ENCODE data around the gene TMEM35B. TPM values are rescaled to one million over a fixed set of nuclear protein-coding genes. Genes with fewer than 3 reads are reported as not detected.
"Not testable (repeated sequence)": the region's sequence is repeated elsewhere in the genome, so short reads cannot be mapped to it uniquely, and the experiment has no call there.

Gene TMEM35B
- total RNA-seq, 1 experiment from 2014 or later: 18.7 TPM

GRCh38 chr1:34970220-34970735 is 14.9 kb downstream of the TMEM35B start:
- Histone ChIP-seq H3K4me3 (ENCODE audit: low read depth in 2 of 2, low read length in 2 of 2) (no peak overlapping the region), H3K9me3 (ENCODE audit: control insufficient read depth, insufficient read depth, low read depth, low read length) (peaks cover 7% of the 10 kb centered on the region; the same call in 1 of the 2 replicates), H3K27me3 (ENCODE audit: control insufficient read depth, insufficient read depth, low read length) (no peaks in the 10 kb centered on the region), H3K27ac (ENCODE audit: low read length) (no peak overlapping the region), H3K36me3 (ENCODE audit: control insufficient read depth, insufficient read depth, low read length) (no peaks in the 10 kb centered on the region), H3K4me1 (ENCODE audit: control insufficient read depth, insufficient read depth, low read length) (no peaks in the 10 kb centered on the region)
- intact Hi-C loops (cut with micrococcal nuclease; ENCODE audit: unreplicated experiment): no loop called here
- POLR2A ChIA-PET: no interaction called here
- CTCF ChIA-PET: no interaction called here
- in situ Hi-C loops (cut with HindIII; ENCODE audit: low pct_unique_long_range_greater_than_20kb, low sequenced_read_pairs): no loop called here
- BruUV-seq (replicated peaks): no TSS peak
- TF ChIP-seq SIN3A (IDR thresholded peaks at IDR 0.05; ENCODE audit: borderline replicate concordance, insufficient read depth, low read depth, low read length) (no peak), TCF7L2 (IDR thresholded peaks at IDR 0.05; ENCODE audit: low read depth, low read length) (no peak), POLR2AphosphoS5 (IDR thresholded peaks at IDR 0.05; ENCODE audit: low read depth, low read length) (no peak)
- TF ChIP-seq, protein P1, sequence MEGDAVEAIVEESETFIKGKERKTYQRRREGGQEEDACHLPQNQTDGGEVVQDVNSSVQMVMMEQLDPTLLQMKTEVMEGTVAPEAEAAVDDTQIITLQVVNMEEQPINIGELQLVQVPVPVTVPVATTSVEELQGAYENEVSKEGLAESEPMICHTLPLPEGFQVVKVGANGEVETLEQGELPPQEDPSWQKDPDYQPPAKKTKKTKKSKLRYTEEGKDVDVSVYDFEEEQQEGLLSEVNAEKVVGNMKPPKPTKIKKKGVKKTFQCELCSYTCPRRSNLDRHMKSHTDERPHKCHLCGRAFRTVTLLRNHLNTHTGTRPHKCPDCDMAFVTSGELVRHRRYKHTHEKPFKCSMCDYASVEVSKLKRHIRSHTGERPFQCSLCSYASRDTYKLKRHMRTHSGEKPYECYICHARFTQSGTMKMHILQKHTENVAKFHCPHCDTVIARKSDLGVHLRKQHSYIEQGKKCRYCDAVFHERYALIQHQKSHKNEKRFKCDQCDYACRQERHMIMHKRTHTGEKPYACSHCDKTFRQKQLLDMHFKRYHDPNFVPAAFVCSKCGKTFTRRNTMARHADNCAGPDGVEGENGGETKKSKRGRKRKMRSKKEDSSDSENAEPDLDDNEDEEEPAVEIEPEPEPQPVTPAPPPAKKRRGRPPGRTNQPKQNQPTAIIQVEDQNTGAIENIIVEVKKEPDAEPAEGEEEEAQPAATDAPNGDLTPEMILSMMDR (IDR thresholded peaks at IDR 0.05): no peak
- TF ChIP-seq, protein P2, sequence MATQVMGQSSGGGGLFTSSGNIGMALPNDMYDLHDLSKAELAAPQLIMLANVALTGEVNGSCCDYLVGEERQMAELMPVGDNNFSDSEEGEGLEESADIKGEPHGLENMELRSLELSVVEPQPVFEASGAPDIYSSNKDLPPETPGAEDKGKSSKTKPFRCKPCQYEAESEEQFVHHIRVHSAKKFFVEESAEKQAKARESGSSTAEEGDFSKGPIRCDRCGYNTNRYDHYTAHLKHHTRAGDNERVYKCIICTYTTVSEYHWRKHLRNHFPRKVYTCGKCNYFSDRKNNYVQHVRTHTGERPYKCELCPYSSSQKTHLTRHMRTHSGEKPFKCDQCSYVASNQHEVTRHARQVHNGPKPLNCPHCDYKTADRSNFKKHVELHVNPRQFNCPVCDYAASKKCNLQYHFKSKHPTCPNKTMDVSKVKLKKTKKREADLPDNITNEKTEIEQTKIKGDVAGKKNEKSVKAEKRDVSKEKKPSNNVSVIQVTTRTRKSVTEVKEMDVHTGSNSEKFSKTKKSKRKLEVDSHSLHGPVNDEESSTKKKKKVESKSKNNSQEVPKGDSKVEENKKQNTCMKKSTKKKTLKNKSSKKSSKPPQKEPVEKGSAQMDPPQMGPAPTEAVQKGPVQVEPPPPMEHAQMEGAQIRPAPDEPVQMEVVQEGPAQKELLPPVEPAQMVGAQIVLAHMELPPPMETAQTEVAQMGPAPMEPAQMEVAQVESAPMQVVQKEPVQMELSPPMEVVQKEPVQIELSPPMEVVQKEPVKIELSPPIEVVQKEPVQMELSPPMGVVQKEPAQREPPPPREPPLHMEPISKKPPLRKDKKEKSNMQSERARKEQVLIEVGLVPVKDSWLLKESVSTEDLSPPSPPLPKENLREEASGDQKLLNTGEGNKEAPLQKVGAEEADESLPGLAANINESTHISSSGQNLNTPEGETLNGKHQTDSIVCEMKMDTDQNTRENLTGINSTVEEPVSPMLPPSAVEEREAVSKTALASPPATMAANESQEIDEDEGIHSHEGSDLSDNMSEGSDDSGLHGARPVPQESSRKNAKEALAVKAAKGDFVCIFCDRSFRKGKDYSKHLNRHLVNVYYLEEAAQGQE (IDR thresholded peaks at IDR 0.05; ENCODE audit: insufficient read depth in 1 of 2, low read depth in 2 of 2, low read length in 1 of 2): no peak
- DNase-seq (ENCODE audit: low read depth, low spot score): no peak
- ATAC-seq: no peak

DNA sequence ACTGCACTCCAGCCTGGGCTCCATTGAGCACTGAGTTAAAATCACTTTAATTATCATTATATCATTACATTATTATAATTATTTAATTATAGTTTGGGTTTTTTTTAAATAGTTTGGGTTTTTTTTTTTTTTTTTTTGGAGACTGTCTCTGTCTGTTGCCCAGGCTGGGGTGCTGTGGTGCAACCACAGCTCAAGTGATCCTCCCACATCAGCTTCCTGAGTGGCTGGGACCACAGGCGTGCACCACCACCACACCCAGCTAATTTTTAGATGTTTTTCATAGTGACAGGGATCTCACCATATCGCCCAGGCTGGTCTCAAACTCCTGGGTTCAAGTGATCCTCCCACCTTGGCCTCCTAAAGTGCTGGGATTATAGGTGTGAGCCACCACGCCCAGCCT is 16.9 kb downstream of the TMEM35B start:
- H3K4me3 ChIP-seq (ENCODE audit: low read depth in 2 of 2, low read length in 2 of 2); BruUV-seq (replicated peaks); H3K9me3 ChIP-seq (ENCODE audit: control insufficient read depth, insufficient read depth, low read depth, low read length); H3K27me3 ChIP-seq (ENCODE audit: control insufficient read depth, insufficient read depth, low read length); intact Hi-C loops (cut with micrococcal nuclease; ENCODE audit: unreplicated experiment); POLR2A ChIA-PET; H3K27ac ChIP-seq (ENCODE audit: low read length); H3K4me1 ChIP-seq (ENCODE audit: control insufficient read depth, insufficient read depth, low read length); in situ Hi-C loops (cut with HindIII; ENCODE audit: low pct_unique_long_range_greater_than_20kb, low sequenced_read_pairs); DNase-seq (ENCODE audit: low read depth, low spot score); ATAC-seq; H3K36me3 ChIP-seq (ENCODE audit: control insufficient read depth, insufficient read depth, low read length); CTCF ChIA-PET: not testable (repeated sequence)

DNA sequence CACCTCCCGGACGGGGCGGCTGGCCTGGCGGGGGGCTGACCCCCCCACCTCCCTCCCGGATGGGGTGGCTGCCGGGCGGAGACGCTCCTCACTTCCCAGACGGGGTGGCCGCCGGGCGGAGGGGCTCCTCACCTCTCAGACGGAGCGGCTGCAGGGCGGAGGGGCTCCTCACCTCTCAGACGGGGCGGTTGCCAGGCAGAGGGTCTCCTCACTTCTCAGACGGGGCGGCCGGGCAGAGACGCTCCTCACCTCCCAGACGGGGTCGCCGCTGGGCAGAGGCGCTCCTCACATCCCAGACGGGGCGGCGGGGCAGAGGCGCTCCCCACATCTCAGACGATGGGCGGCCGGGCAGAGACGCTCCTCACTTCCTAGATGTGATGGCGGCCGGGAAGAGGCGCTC is 17.5 kb downstream of the TMEM35B start:
- BruUV-seq (replicated peaks); CTCF ChIA-PET; H3K4me3 ChIP-seq (ENCODE audit: low read depth in 2 of 2, low read length in 2 of 2); DNase-seq (ENCODE audit: low read depth, low spot score); H3K9me3 ChIP-seq (ENCODE audit: control insufficient read depth, insufficient read depth, low read depth, low read length); H3K27me3 ChIP-seq (ENCODE audit: control insufficient read depth, insufficient read depth, low read length); POLR2A ChIA-PET; H3K36me3 ChIP-seq (ENCODE audit: control insufficient read depth, insufficient read depth, low read length); H3K27ac ChIP-seq (ENCODE audit: low read length); in situ Hi-C loops (cut with HindIII; ENCODE audit: low pct_unique_long_range_greater_than_20kb, low sequenced_read_pairs); H3K4me1 ChIP-seq (ENCODE audit: control insufficient read depth, insufficient read depth, low read length); ATAC-seq; intact Hi-C loops (cut with micrococcal nuclease; ENCODE audit: unreplicated experiment): not testable (repeated sequence)
